NCI-H510A treated with DMSO at 0.1 percent for 48 hours (cell line): ENCODE data around the gene TMLHE.
"Not testable (repeated sequence)": the region's sequence is repeated elsewhere in the genome, so short reads cannot be mapped to it uniquely, and the experiment has no call there.

Source experiments
- DNase-seq: peaks from one replicate; lab custom pipeline; 2025; lab: John Stamatoyannopoulos, UW

The TMLHE gene, protein sequence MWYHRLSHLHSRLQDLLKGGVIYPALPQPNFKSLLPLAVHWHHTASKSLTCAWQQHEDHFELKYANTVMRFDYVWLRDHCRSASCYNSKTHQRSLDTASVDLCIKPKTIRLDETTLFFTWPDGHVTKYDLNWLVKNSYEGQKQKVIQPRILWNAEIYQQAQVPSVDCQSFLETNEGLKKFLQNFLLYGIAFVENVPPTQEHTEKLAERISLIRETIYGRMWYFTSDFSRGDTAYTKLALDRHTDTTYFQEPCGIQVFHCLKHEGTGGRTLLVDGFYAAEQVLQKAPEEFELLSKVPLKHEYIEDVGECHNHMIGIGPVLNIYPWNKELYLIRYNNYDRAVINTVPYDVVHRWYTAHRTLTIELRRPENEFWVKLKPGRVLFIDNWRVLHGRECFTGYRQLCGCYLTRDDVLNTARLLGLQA

DNA sequence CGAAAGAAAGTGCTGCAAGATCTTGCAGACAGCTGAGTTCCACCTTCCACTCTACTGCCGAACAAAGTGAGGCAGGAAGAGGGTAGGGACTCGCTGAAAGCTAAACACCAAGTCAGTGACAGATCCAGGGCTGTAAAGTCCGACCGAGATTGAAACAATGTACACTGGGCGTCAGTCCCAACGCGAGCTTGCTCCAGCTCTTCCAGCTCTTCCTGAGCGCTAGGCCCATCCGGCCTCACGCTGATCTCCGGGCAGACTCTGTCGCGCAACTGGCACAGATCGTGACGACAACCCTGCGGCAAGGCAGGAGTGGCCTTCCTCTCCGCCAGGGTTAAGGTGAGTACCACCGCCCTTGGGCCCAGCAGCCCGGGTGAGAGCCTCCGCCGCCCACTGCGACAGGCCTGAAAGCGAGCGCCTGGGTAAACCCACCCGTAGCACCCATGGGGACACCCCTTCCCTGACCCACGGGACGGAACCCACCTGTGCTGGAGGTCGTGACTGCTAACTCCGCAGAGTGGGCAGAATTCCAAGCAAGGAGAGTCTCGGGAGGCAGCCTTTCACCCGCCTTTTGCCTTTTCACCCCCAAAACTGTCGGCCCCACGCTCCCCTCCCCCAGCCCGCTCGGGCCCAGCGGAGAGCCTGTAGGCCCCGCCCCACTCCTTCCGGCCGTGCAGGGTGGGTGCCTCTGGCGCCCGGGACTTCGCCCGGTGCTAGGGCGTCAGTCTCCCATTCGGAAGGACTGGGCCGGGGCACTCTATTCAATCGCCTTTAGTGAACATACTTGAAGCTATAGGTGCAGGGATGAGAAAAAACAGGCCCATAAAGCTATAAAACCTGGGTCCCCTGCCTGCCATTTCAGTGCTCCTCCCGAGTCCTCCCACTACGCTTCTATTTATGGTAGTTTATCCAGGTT is at the start of gene TMLHE, which contains the start of gene SPRY3:
TMLHE (minus strand) TSS at position 641 of the 913 bp plus-strand sequence. CDS start 67,676 bp downstream, outside the sequence.
SPRY3 (plus strand) TSS at position 275 of the 913 bp plus-strand sequence.
- DNase-seq, result peak; percentile 41

DNA sequence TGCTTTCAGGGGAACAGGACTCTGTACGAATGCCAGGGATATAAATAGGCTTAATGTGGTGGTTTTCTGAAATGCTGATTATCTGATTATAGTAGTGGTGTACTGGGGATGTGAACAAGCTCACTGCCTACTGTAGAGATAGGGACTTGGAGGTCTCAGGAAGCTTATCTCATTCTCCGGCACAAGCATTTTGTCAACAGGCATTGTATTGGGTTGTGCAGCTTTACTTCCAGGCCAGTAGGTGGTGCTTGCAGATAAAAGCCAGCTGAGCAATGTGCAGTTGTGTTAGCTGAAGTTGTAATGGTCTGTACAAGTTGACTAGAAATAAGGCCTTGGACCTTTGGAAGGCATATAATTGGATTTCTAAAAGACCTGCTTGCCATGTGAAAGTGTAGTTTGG is 49.5 kb upstream of the TMLHE start:
- no peak for DNase-seq

DNA sequence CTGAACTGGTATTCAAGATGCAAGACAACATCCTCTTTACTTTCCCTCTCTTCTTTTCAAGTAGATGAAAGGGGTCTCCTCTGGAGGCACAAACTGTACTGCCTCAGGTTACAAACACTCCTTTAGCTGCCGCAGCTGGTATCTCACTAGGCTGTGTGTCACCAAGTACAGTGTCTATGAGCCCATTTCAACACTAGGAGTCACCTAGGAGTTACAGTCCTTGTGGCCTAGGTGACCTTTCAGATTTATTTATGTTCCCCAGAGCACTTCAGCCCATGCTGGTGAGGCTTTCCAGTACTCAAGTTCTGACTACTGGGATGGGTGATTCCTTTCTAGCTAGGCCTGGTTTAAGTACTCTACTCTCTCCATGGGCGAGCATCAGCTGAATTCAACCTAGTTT is 32.4 kb upstream of the TMLHE start:
- no peak for DNase-seq

DNA sequence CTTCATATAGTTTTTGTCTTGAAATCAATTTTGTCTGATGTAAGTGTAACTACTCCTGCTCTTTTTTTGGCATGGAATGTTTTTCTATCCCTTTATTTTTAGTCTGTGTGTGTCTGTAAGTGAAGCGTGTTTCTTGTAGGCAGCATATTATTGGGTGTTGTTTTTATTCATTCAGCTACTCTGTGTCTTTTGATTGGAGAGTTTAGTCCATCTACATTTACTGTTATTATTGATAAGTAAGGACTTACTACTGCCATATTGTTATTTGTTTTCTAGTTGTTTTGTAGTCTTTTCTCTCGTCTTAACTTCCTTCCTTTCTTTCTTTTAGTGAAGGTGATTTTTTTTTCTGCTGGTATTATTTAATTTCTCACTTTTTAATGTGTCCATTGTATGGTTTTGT is 30.5 kb upstream of the TMLHE start:
- no peak for DNase-seq

DNA sequence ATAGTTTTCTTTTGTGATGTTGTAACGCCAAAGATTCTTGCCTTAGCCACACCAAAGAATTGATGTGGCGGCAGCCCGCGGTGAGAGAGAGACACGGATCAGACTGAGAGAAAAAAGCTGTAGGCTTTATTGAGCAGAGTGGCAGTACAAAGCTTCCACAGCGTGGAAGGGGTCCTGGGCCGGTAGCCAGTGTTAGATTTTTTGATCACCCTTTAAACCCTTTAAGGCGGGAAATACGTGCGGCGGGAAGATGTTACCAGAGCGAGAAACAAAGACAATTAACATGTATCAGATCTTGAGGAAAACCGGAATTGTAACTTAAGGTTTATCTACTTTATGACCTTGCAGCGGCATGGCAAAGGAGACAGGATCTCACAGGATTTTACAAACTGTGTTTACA is 28.6 kb upstream of the TMLHE start:
- not testable (repeated sequence) for DNase-seq

DNA sequence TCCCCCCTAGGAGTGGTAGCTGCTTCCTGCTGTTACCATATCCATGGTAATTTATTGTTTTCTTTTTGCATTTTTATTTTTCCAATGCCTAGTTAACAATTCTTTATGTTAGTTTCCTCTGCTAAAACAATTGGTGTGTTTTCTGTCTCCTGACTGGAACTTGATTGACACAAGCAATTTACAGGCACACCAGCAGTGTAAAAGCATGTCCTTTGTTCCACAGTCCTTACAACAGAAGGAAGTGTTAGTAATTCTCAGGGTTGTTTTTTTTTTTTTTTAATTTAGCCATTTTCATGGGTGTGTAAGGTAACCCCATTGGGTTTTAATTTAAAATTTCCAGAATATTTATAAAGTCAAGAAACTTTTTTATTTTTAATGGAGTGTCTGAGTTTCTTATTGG is 25.0 kb upstream of the TMLHE start:
- DNase-seq, result no peak

DNA sequence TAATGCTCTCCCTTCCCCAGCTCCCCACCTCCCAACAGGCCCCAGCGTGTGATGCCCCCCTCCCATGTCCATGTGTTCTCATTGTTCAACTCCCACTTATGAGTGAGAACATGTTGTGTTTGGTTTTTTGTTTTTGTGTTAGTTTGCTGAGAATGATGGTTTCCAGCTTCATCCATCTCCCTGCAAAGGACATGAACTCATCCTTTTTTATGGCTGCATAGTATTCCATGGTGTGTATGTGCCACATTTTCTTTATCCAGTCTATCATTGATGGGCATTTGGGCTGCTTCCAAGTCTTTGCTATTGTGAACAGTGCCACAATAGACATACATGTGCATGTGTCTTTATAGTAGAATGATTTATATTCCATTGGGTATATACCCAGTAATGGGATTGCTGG is 22.3 kb upstream of the TMLHE start:
- not testable (repeated sequence) for DNase-seq

DNA sequence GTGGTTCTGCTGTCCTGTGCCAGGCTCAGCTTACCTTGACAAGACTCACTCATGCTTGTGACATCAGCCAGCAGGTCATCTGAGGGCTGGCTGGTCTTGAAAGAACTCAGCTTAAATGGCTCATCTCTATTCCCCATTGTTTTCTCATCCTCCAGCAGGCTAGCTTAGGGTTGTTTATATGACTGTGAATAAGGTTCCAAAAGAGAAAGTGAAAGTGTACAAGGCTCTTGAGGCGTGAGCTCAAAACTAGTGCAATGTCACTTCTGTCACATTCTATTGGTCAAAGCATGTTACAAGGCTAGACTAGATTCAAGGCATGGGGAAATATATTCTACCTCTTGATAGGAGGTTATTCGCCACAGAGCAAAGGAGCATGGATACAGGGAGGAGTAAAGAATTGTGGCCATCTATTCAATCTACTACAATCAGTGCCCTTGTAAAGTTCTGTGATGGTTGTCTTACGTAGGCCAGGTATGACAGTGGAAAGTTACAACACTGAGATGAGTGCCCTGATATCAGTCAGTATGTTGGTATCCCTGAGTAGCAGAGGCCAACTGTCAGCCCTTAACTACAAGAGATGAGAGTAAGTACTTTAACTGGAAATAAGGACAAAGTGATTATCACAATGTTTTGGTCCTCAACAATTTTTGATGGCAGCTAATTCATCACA is 19.8 kb upstream of the TMLHE start:
- no peak for DNase-seq

DNA sequence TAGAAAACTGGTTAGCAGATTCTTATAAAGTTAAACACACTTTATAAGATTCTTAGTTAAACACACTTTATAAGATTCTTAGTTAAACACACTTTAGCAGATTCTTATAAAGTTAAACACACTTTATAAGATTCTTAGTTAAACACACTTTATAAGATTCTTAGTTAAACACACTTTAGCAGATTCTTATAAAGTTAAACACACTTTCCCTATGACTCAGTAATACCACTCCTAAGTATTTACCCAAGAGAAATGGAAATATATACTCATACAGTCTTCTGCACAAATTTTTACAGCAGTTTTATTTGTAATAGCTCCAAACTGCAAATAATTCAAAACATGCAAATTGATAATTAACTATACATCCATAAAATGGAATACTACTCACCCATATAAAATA is 7.4 kb upstream of the TMLHE start:
- not testable (repeated sequence) for DNase-seq

DNA sequence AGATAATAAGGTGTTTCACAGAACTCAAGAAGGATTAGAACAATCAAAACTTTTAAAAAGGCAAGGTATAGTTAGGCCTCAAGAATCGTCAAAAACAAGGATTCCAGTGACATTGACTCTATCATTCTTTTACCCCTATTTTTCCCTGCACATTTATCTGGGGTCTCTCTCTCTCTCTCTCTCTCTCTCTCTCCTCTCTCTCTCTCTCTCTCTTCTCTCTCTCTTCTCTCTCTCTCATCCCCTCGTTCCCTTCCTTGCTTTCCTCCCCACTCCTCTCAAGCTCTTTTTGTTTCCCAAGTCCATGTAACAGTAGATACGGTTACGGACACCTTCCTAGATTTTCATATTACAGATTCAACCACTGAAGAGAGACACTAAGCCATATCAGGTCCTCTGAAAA is 3.2 kb upstream of the TMLHE start:
- DNase-seq, result no peak

DNA sequence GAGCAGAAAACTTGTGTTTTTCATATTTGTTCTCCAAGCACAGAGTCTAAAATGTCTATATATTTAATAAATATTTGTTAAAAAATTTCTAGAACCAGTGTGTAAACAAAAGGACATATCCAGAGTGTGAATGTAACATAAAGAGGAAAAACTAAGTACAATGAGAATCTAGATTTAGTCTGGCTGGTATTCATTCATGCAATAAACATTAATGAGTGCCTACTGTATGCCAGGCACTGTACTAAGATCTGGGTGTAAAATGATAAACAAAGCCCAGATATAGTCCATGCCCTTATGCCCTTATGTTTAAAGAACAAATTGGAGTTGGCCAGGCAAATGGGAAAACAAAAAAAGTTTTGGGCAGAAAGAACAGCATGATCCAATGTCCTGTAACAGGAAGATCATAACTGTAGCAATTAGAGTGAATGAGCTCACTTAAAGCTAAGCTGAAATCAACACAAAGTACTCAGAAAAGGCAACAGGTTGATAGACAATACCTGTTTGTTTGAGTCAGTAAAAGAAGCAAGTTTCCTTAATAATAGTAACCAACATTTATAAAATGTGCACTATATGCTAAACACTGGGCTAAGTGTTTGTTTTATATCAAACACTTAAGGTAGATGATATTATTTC is 1.3 kb upstream of the TMLHE start:
- no peak for DNase-seq

DNA sequence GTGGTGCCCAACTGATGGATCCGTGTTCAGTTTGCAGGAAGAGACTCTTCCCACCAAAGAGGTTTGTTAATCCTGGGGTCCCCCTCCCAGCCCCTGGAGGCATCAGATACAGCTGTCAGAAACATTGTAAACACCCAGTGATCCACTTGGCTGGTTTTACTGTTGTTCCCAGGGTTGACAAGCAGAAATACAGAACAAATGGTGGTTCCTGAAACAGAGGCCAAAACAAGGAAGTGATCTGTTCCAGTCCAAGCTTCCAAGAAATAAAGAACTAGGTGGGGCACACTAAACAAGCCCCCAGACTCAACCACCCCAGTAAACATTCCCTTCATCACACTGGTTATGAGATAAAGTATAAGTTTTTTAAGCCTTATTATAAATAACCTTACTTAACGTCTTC is 1.4 kb downstream of the TMLHE start:
- no peak for DNase-seq

DNA sequence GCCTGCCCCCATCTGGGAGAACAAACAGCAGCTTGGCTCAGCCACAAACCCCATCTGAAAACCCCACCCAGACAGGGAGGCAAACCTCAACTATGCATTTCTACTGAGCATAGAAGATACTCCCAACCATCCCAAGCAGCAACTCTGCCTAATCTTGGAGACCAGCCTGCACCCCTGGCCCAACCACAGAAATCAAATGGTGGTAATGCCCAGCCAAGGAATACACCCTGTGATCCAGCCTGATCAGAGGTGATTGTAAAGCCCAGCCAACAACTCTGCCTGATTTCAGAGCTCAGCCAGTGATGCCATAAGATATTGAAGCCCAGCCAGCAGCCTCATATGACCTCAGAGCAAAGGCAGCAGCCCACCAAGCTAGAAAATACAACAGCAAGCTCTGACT is 19.8 kb downstream of the TMLHE start:
- no peak for DNase-seq

DNA sequence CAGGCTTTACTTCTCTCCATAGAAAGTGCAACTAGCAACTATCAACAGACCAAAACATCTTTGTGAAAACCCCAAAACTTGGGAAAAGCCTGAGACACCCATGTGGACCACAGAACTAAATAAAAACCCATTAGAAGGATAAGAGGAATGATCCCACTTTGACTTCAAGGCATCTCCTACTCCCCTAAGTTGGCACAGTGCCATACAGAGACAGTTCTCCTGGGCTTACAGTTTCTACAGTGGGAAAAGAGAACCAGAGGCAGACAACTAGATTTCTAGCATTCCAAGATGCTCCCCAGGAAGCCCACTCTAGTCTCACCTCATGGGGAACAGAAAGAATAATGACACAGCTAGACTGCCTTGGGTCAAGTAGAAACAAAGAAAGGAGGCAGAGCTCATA is 20.4 kb downstream of the TMLHE start:
- no peak for DNase-seq

DNA sequence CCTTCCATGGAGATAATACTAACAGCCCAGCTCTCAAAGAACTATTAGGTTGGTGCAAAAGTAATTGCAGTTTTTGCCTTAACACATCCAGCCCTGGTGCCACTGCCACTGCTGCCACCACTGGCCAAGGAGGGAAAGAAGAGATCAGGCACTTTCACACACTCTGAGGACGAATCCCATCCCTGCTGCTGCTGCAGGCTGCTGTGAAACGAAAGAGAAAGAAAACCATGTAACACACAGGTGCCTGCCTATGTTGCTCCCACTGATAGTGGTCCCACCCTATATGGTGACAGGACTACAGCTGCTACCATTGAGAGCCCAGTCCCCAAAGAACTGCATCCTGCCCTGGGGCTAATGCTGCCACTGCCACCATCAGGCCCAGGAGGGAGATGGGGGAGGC is 35.1 kb downstream of the TMLHE start:
- no peak for DNase-seq

DNA sequence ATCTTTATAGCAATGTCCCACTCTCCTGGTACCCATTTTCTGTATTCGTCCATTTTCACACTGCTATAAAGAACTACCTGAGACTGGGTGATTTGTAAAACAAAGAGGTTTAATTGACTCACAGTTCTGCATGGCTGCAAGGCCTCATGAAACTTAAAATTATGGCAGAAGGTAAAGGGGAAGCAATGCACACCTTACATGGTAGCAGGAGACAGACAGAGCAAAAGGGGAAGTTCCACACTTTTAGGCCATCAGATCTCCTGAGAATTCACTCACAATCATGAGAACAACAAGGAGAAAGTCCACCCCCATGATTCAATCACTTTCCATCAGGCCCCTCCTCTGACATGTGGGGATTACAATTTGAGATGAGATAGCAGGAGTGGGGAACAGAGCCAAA is 49.7 kb downstream of the TMLHE start:
- no peak for DNase-seq

DNA sequence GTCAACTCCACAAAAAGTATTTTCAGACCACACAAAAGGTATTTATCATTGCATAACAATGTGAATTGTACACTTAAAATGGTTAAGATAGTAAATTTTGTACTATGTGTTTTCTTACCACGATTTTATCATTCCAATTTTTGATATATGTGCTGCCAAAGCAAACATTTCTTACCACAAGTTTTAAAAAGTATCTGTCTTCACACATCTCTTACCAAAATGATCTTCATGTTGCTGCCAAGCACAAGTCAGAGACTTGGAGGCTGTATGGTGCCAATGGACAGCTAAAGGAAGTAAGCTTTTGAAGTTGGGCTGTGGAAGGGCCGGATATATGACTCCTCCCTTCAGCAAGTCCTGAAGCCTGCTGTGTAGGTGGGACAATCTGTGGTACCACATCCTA is 67.9 kb downstream of the TMLHE start:
- DNase-seq, result no peak

DNA sequence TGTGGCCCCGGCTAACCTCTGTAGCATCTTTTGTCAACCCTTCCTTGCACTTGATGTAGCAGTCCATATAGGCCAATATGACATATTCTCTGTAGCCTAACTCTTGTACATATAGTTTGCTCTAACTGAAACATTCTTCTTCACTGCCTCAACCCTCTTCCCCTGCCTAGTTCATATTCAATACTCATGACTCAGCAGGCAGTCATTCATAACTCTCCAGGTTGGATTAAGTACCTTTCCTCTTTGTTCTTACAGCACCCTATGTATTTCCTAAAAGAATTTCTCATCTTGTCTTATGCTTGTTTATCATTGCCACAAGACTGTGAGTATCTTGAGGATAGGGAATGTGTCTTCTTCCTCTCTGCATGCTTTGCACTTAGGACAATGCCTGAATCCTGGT is 76.9 kb downstream of the TMLHE start:
- no peak for DNase-seq

DNA sequence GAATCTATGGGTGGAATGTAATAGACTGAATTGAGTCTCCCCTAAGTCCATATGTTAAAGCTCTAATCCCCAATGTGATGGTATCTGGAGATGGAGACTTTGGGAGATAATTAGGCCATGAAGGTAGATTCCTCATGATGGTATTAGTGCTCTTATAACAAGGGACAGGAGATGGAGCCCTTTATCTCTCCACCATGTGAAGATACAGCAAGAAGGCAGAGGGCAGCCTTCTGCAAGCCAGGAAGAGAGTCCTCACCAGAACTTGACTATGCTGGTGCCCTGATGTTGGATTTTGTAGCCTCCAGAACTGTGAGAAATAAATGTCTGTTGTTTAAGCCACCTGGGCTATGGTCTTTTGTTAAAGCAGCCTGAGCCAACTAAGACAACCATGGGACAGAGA is 78.0 kb downstream of the TMLHE start:
- no peak for DNase-seq

DNA sequence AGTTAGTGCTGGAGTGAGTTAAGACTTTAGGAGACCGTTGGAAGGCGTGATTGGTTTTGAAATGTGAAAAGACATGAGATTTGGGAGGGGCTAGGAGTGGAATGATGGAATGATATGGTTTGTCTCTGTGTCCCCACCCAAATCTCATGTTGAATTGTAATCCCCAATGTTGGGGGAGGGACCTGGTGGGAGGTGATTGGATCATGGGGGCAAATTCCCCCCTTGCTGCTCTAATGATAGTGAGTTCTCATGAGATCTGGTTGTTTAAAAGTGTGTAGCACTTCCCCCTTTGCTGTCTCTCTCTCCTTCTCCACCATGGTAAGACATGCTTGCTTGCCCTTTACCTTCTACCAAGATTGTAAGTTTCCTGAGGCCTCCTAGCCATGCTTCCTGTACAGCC is 85.7 kb downstream of the TMLHE start:
- DNase-seq, result not testable (repeated sequence)

DNA sequence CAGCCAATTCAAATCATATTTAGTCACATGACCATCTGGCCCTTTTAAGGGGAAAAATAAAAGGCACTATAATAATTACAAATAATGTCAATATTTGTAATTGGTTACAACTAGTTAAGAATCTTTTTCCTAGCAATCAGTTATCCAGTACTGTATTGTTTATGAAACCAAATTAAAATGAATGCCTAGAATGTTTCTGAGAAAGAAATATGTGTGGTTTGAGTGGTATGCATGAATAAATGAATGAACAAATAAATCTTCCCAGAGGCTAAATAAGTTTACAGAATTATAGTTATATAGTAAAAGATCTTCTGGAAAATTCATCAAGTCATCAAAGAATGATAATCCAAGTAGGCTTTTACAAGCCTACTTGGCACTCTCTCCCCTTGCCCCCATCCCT is 98.5 kb downstream of the TMLHE start:
- no peak for DNase-seq

DNA sequence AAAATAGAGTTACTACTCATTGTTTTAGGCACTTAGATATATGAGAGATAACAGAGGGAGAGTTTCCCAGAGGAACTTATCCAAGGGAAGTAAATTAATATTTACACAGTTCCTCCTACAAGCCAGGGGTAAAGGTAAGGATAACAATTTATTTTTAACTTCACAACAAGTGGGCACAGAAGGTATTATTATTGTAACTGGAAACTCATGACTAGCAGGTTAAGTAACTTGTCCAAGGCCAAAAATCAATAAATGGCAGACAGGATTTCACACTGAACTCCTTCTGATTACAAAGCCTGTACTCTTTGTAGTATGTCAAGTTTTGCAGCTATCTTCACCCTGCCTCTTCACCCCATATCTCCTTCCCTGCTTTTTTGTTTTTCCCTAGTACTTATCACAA is 107.5 kb downstream of the TMLHE start:
- DNase-seq, result no peak
